Measurements from ENCODE around the gene ICE2.

The ICE2 gene, protein sequence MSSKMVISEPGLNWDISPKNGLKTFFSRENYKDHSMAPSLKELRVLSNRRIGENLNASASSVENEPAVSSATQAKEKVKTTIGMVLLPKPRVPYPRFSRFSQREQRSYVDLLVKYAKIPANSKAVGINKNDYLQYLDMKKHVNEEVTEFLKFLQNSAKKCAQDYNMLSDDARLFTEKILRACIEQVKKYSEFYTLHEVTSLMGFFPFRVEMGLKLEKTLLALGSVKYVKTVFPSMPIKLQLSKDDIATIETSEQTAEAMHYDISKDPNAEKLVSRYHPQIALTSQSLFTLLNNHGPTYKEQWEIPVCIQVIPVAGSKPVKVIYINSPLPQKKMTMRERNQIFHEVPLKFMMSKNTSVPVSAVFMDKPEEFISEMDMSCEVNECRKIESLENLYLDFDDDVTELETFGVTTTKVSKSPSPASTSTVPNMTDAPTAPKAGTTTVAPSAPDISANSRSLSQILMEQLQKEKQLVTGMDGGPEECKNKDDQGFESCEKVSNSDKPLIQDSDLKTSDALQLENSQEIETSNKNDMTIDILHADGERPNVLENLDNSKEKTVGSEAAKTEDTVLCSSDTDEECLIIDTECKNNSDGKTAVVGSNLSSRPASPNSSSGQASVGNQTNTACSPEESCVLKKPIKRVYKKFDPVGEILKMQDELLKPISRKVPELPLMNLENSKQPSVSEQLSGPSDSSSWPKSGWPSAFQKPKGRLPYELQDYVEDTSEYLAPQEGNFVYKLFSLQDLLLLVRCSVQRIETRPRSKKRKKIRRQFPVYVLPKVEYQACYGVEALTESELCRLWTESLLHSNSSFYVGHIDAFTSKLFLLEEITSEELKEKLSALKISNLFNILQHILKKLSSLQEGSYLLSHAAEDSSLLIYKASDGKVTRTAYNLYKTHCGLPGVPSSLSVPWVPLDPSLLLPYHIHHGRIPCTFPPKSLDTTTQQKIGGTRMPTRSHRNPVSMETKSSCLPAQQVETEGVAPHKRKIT

DNA sequence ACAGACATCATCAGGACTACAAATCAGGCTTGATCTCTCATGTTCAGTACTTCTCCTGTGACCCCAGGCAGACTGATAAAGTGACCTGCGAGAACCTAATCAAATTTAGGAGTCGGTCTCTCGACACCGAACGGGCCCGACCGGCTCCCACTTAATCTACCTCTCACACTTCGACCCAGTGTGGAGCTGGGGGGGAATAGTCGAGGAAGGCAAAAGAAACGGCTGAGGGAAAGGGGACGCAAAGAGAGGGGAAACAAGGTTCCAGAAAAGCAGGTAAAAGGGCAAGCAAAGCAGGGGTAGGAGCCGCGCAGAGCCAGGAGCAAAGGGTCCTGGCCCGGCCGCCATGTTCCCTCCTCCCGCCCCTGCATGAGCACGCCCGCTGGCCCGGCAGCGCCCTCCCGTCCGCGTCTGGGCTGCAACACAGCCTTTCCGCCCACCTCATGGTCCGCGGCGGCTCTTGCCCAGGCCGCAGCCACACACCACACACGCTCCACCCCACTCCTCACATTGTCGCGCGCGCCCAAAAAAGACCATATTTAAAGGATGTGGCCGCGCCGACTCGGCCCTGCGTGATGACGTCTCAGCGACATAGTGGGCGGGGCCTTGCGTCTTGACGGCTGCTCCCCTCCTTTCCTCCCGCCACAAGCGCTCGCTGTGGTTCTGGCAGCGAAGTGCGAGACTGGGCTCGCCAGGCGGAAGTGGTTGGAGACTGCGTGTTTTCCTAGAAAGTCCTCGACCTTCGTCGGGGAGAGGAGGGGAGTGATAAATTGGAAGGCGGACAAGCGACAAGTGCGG, at the start of gene ICE2:
Gene ICE2 (minus strand): TSS at position 577 of the 795 bp plus-strand sequence. CDS start 1,165 bp downstream, outside the sequence.
- peak; percentile 97 for ATAC-seq
- peak within 1 kb of the TSS; percentile 92 for H3K27ac Mint-ChIP-seq
- no peaks in the 10 kb centered on the region for H3K27me3 Mint-ChIP-seq
- H3K9me3 Mint-ChIP-seq: no peaks in the 10 kb centered on the region
- peak within 1 kb of the TSS; percentile 97 for H3K4me3 Mint-ChIP-seq
- H3K4me1 Mint-ChIP-seq: peaks cover 43% of the 10 kb centered on the region
- peaks cover 15% of the 10 kb centered on the region for H3K36me3 Mint-ChIP-seq

DNA sequence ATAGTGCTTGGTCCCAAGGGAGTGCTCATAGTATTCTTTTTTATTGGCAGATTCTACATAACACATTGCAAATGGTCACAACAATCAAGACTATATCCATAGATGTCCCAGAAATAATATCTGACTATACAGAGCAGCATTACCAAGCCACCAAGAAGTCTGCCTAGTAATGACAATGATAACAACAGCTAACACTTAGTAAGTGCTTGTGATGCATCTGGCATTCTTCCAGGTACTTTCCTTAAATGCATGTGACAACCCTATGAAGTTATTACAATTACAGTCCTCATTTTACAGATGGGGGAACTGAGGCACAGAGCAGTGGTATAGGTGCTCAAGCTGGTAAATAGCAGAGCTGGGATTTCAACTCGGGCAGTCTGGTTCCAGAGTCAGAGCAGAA, 49.6 kb upstream of the ICE2 start:
- Mint-ChIP-seq H3K9me3 (no peaks in the 10 kb centered on the region), H3K27ac (no peak overlapping the region), H3K4me3 (no peak overlapping the region), H3K36me3 (peaks cover 36% of the 10 kb centered on the region), H3K4me1 (peaks cover 15% of the 10 kb centered on the region), H3K27me3 (no peaks in the 10 kb centered on the region)
- ATAC-seq: no peak

DNA sequence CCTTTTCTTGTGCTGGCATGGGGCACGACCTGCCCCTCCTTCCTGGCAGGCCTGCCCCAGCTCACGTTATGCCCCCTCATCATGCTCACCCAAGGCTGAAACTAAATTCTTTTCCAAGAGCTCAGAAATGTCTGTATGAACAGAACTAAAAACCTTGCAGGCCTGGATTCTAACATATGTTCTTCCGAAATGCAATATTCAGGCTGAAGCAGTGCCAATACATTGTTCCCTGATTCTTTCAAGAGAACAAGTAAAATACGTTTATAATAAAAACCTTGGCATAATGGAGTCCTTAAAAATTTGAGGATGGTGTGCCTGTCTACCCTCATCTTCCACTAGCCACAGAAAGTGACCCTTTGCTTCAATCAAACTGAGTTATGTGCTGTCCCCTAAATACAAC, 48.5 kb upstream of the ICE2 start:
- peaks cover 15% of the 10 kb centered on the region for H3K4me1 Mint-ChIP-seq

GRCh38 chr15:60526127-60526616, 47.2 kb upstream of the ICE2 start:
- Mint-ChIP-seq H3K4me1 (peaks cover 15% of the 10 kb centered on the region), H3K4me3 (no peak overlapping the region), H3K9me3 (no peaks in the 10 kb centered on the region), H3K27me3 (no peaks in the 10 kb centered on the region), H3K36me3 (peaks cover 36% of the 10 kb centered on the region), H3K27ac (no peak overlapping the region)
- ATAC-seq: no peak

More for the DNA sequence above, 48.5 kb upstream of the ICE2 start:
- no peaks in the 10 kb centered on the region for H3K27me3 Mint-ChIP-seq
- no peak overlapping the region for H3K27ac Mint-ChIP-seq
- no peak overlapping the region for H3K4me3 Mint-ChIP-seq
- H3K9me3 Mint-ChIP-seq: no peaks in the 10 kb centered on the region
- ATAC-seq: no peak
- peaks cover 36% of the 10 kb centered on the region for H3K36me3 Mint-ChIP-seq

DNA sequence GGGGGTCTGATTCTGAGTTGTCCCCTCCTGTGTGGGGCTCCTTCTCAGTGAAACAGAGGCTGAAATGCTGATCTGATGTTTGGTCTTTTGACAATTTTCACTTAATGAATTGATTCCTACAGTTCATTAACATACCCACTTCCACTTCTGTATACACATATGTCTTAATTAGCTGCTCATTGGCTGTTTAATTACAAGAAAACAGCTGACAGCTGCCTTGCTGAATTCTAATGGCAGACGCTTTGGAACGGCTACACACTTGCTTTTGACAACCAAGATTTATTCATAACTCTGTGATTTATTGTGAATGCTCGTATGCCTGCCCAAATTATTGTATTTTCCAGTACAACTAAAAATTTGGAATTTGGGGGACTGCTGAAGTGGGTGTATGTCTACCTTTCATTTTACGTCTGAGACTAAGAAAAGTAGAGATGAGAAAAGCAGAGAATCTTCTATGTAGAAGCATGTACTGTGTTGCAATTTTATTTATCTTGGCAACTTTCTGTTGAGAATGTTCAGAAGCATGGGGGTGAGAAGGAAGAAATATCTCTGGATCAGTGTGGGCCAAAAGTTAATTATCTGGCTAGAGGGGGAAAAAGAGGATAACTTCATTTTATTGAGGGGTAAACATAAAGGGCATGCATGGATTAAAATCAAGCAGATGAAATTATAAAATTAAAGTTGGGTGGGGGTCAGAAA, 46.5 kb upstream of the ICE2 start:
- Mint-ChIP-seq H3K4me1 (peaks cover 18% of the 10 kb centered on the region), H3K27me3 (no peaks in the 10 kb centered on the region), H3K36me3 (peaks cover 36% of the 10 kb centered on the region), H3K27ac (no peak overlapping the region), H3K9me3 (no peaks in the 10 kb centered on the region), H3K4me3 (no peak overlapping the region)
- no peak for ATAC-seq

DNA sequence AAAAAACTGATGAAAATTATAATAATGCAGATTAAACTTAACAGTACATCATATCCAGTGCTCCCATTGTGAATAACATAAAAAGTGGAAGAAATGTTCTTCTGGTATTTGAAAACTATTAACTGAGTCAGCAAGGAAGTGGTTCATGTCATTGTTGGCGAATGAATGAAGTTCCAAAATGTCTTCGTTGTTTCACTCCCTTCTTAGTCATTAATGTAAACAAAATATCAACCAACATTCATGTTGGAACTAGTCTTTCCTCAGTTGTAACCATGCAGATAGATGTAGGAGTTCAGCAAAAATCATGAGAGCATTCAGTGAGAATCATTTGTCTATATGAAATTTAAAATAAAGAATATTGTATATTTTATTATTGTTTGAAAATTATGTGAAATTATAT, 44.1 kb upstream of the ICE2 start:
- Mint-ChIP-seq H3K4me3 (no peak overlapping the region), H3K27me3 (no peaks in the 10 kb centered on the region), H3K4me1 (peaks cover 19% of the 10 kb centered on the region), H3K36me3 (peaks cover 33% of the 10 kb centered on the region), H3K9me3 (no peaks in the 10 kb centered on the region), H3K27ac (no peak overlapping the region)
- ATAC-seq: no peak

GRCh38 chr15:60520825-60521368, 42.0 kb upstream of the ICE2 start:
- Mint-ChIP-seq H3K4me1 (peaks cover 13% of the 10 kb centered on the region), H3K36me3 (peaks cover 23% of the 10 kb centered on the region), H3K9me3 (no peaks in the 10 kb centered on the region), H3K27me3 (no peaks in the 10 kb centered on the region), H3K4me3 (no peak overlapping the region), H3K27ac (peak overlapping the region; percentile 33)
- ATAC-seq: peak; percentile 69

DNA sequence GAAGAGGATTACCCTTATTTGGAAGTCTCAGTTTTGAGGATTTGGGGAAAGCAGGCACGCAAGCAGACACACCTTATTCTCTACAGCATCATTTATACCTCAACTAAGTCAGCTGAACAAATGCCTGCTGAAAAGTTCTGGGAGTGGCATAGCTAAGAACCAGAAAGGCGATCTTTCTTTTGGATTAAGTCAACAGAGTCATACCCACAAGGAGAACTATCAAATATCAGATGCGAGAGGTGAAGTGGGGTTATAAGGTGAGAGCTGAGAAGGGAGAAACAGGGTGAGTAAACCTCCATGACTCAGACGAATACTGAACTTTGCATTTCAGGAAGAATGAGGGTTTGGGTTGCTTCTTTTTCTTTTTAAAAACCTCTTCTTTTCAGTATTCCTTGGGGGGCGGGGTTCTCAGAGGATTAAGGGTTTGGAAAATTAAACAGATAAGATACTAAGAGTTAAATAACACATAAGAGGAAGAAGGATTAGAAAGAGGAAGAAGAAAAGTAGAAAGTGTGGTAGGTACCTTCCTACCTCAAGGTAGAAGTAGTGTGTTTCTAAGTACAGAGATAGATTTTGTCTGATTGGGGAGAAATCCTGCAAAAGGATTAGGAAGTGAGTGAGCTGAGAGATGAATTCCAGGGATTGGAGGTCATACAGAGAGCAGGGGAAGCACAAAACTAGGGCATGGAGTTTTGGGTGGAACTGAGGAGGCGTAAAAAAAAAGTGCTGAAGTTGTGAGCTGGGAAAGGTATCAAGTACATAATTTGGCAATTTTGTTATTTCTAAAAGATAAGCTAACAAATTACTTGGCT, 41.3 kb upstream of the ICE2 start:
- Mint-ChIP-seq H3K27ac (peak overlapping the region; percentile 33), H3K27me3 (no peaks in the 10 kb centered on the region), H3K9me3 (no peaks in the 10 kb centered on the region), H3K4me3 (no peak overlapping the region), H3K36me3 (peaks cover 18% of the 10 kb centered on the region), H3K4me1 (peaks cover 13% of the 10 kb centered on the region)
- peak; percentile 67 for ATAC-seq

GRCh38 chr15:60519218-60519617, 40.3 kb upstream of the ICE2 start:
- H3K4me1 Mint-ChIP-seq: peaks cover 13% of the 10 kb centered on the region
- no peaks in the 10 kb centered on the region for H3K27me3 Mint-ChIP-seq
- H3K9me3 Mint-ChIP-seq: no peaks in the 10 kb centered on the region
- H3K36me3 Mint-ChIP-seq: peaks cover 12% of the 10 kb centered on the region
- no peak overlapping the region for H3K4me3 Mint-ChIP-seq
- no peak for ATAC-seq
- peak overlapping the region; percentile 33 for H3K27ac Mint-ChIP-seq

DNA sequence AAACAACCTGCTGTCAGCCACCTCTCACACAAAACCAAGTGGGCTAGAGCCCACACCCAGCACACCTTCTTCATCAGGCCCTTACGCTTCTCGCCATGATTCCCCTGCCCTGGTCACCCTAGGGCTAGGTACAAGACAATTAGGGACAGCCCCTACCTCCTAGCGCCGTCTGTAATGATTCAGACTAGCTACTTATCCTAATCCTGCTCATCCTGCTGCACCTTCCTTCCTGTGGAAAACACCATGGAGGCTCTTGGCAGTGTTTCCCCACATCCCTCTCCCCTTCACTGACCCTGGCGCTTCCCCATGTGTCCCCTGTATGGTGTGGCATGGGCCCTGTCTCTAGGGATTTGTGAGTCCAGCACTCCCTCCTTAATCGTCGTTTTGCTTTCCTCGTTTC, 39.6 kb upstream of the ICE2 start:
- H3K27me3 Mint-ChIP-seq: no peaks in the 10 kb centered on the region
- ATAC-seq: no peak
- peak overlapping the region; percentile 48 for H3K27ac Mint-ChIP-seq
- peaks cover 13% of the 10 kb centered on the region for H3K4me1 Mint-ChIP-seq
- H3K36me3 Mint-ChIP-seq: peaks cover 15% of the 10 kb centered on the region
- no peak overlapping the region for H3K4me3 Mint-ChIP-seq
- H3K9me3 Mint-ChIP-seq: no peaks in the 10 kb centered on the region

- Mint-ChIP-seq H3K4me1 (no peaks in the 10 kb centered on the region), H3K4me3 (no peak overlapping the region), H3K27ac (no peak overlapping the region), H3K9me3 (no peaks in the 10 kb centered on the region), H3K27me3 (no peaks in the 10 kb centered on the region), H3K36me3 (peaks cover 26% of the 10 kb centered on the region)
- no peak for ATAC-seq
These were observed 35.4 kb upstream of the ICE2 start for GRCh38 chr15:60514261-60514881.

GRCh38 chr15:60513676-60514075, 34.7 kb upstream of the ICE2 start:
- no peak for ATAC-seq
- H3K36me3 Mint-ChIP-seq: peaks cover 25% of the 10 kb centered on the region
- no peak overlapping the region for H3K4me3 Mint-ChIP-seq
- H3K27me3 Mint-ChIP-seq: no peaks in the 10 kb centered on the region
- H3K9me3 Mint-ChIP-seq: no peaks in the 10 kb centered on the region
- no peaks in the 10 kb centered on the region for H3K4me1 Mint-ChIP-seq
- H3K27ac Mint-ChIP-seq: no peak overlapping the region

DNA sequence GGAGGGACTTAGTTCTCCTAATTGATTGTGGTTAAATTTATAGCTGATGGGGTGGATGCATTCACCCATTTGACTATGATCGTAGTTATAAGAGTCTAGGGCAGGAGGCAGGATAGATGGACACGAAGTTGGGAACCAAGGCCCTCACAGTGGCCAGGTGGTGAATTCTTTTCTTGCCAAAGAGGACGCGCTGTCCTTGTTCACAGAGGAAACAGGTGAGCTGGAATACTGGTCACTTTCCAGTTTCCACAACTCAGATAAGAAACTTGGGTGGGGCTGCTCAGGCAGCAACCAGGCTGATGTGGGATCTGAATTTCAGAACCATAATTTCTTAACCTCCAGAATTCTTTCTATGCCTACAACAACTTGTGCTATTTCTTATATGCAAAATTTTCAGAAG, 34.0 kb upstream of the ICE2 start:
- H3K9me3 Mint-ChIP-seq: no peaks in the 10 kb centered on the region
- no peaks in the 10 kb centered on the region for H3K27me3 Mint-ChIP-seq
- peaks cover 2% of the 10 kb centered on the region for H3K4me1 Mint-ChIP-seq
- ATAC-seq: no peak
- no peak overlapping the region for H3K27ac Mint-ChIP-seq
- no peak overlapping the region for H3K4me3 Mint-ChIP-seq
- H3K36me3 Mint-ChIP-seq: peaks cover 21% of the 10 kb centered on the region

Measured in stimulated activated memory B cell treated with anti-CD40 and anti-IgM and Interleukin-4, amounts not matched to agents 10 μg/mL and 1 μg/mL and 100 μg/mL, for 72 hours (primary cell).